Dedifferentiated amniotic fluid mesenchymal stem cell (primary cell): ENCODE measurements around the gene PPP5C.

Experiments used
- DNase-seq: peaks from one replicate; pipeline ENCODE4 v3.0.0-alpha.2; 2016; ENCODE audit errors: extremely low spot score

PPP5C gene

DNA sequence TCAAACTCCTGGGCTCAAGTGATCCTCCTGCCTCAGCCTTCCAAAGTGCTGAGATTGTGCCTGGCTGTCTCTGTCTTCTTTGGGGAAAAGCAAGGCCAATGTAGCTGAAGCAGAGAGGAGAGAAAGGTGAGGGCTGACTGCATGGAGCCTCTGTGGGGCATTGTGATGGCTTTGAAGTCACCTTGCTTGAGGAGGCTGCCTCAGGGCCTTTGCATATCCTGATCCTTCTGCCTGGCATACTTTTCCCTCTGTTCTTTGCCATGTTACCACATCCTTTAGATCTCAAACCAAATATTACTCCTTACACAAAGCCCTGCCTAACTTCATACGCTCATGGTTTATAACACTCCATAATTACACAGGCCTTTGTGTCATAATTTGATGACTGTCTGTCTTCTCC lies 9.4 kb upstream of the PPP5C start:
- no peak for DNase-seq

DNA sequence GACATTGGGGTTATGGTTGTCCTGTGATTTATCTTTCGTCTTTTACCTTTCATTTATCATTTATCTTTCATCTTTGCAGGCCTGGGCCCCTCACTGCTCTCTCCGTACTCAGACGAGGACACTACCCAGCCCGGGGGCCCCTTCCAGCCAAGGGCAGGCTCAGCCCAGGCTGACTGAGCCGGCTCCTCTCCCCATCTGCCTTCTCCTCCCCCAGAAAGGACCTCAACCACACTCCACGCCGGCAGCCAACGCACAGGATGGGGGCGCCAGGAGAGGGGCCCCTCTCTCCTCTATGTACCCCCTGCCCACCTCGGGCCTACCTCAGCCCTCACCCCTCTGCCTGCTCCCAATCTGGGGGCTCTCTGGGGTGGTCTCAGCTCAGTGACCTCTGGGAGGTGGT lies 7.4 kb upstream of the PPP5C start:
- DNase-seq, result no peak

DNA sequence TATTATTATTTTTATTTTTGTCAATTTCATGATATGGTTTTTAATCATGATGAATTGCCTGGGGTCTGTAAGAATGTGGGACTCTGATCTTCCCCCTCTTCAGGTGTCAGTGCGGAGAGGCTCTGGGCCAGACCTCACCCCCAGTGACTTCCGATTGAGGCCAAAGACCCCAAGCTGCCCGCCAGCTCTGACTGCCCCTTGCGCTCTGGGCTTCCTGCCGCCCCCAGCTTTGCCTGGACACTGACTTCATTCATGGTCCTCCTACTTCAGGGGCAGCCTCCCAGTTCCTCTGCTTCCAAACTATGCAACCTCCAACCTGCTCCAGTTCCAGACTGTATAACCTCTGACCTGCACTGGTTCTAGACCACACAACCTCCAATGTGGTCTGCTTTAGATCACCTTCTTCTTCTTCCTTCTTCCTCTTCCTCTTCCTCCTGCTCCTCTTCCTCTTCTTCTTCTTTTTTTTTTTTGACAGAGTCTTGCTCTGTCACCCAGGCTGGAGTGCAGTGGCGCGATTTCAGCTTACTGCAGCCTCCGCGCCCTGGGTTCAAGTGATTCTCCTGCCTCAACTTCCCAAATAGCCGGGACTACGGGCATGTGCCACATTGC lies 6.7 kb upstream of the PPP5C start:
- DNase-seq, result no peak

DNA sequence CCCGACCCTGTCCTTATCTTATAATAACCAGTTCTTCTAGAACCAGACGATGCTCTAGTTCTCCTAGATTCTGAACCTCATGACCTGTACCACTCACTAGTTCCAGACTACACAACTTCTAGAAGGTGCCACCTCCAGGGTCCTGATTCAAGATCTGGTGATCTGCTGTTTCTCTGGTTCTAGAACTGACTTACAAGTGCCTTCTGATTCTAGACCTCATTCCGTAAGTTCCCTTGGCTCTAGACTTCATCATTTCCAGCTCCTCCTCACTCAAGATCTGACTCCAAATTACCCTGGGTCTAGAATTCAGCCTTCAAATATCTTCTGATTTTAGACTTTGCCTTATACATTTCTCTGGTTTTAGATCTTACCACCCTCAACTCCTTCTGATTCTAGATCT lies 5.0 kb upstream of the PPP5C start:
- DNase-seq, result no peak

DNA sequence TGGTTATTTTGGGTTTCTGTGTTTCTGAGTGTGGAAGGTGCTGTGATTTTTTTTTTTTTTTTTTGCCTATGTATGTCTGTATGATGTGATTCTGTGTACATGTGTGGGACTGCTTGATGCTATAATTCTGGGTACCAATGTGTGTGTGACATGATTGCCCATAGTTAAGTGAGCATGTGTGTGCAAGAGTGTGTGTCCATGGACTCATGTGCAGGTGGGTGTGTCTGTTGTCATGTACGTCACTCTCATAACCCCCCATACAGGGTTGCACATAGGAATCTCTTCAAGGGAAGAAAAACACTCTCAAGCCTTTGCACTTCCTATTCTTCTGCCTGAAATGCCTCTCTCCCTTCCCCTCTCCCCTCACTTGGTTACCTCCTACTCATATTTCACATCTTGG lies 2.5 kb upstream of the PPP5C start:
- DNase-seq, result no peak

DNA sequence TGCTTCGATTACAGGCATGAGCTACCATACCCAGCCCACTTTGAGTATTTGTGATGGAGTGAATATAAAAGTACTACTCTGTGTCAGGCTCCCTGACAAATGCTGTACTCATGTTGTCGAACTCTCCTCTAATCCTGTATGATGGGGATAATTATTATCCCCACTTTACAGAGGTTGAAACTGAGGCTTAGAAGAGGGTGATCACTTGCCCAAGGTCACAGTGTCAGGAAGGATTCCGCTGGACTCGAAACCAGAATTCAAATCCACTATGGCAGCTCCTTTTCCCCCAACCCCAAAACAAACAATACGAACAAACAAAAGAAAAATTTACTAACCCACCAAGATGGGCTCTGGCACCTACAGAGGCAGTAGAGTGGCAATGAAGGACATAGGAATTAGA lies 1.7 kb upstream of the PPP5C start:
- no peak for DNase-seq

DNA sequence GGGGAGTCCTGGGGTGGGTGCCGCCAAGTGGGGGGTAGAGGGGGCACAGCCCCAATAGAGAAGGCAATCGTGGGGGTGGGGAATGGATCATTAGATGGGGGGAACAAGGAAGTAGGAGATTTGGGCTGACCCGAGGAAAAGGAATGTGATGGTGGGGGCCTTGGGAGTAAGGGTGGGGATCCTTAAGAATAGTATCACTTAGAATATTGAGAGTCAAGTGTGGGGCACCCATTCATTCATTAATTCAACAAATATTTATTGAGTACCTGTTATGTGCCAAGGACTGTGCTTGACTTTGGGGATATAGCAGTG lies 641 bp downstream of the PPP5C start:
- DNase-seq, result no peak

DNA sequence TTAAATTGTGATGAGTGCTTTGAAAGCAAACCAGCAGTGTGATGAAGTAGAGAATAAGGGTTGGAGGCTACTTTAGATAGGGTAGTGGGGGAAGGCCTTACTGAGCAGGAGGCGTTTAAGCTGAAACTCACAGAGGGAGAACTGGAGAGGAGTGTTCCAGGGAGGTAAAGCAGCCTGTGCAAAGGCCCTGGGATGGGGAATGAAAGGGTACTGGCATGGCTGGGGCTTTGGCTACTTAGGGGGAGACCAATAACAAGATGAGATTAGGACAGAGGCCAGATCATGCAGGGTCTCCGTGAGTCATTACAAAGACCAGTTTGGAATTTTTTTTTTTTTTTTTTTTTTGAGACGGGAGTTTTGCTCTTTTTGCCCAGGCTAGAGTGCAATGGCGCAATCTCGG lies 1.1 kb downstream of the PPP5C start:
- no peak for DNase-seq

DNA sequence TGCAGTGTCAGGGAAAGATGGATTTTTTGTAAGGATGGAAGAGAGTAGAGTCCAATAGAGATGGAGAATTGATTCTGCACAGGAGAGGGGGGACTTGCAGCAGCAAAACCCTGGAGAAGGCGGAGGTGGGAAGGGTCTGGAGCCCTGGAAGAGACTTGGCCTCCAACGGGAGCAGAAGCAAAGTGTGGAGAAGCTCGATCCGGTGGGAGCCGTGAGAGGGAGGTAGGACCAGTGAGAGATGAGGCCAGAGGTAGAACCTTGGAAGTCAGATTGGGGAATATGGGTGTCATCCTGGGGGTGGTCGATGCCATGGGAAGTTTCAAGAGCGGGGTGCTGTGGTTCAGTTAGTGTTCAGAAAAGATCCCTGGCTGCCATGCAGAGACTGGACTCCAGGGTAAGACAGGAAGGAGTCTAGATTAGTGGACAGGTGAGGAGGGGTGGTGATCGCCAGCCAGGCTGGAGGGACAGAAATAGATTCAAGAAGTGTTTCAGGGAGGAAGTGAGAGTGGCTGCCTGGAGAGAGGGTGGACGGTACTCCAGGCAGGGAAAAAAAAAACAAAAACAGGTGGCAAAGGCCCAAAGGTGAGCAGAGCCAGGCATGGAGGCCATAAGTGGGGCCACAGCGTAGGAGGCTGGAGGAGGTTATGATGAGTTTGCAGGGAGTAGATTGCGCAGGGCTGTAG lies 2.6 kb downstream of the PPP5C start:
- DNase-seq, result no peak

DNA sequence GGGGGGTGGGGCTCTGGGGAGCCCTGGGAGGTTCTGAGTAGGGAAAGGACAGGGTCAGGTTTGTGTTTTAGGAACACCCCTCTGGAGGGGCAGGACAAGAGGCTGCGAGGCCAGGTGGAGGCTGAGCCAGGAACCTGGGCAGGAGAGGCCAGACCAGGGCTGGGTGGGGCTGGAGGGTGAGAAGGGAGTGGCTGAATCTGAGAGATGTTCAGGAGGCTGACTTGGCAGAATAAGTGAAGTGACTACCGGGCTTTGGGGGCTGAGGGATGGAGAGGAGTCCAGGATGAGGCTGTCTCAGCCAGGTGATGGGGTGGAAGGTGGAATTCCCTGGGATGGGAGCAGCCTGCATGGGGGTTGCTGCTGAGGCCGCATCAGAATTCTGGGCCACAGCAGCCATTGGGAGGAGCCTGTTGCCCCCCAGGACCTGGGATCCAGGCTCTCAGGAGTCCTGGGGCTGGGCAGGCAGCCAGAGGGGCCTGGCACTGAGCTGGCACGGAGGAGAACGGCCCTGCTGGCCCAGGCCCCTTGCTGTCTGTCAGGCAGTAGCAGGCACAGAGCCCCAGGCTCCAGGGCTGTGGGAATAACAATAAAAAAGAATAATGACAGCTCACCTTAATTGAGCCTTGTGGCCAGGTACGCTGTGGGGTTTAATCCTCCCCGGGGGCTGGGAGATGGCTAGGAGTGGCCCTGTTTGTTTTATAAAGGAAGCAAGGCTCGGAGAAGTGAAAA lies 3.3 kb downstream of the PPP5C start:
- no peak for DNase-seq

DNA sequence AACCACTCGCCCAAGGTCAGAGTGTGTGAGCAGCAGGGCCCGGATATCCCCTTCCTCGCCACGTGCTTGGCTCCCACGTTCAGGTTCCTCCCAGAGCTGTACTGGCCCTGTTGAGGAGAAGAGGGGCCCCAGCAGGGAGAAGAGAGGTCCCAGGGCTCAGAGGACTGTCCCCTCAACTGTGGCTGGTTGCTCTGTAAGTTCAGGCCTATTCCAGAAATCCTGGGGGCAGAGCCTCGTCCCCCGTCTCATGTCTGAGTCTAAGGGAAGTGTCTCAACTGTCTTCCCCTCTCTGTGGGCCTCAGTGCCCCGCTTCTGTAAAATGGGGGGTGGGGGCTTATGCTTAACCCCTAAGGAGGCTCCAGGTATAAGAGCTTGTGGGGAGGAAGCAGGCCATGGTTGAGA lies 3.9 kb downstream of the PPP5C start:
- no peak for DNase-seq

DNA sequence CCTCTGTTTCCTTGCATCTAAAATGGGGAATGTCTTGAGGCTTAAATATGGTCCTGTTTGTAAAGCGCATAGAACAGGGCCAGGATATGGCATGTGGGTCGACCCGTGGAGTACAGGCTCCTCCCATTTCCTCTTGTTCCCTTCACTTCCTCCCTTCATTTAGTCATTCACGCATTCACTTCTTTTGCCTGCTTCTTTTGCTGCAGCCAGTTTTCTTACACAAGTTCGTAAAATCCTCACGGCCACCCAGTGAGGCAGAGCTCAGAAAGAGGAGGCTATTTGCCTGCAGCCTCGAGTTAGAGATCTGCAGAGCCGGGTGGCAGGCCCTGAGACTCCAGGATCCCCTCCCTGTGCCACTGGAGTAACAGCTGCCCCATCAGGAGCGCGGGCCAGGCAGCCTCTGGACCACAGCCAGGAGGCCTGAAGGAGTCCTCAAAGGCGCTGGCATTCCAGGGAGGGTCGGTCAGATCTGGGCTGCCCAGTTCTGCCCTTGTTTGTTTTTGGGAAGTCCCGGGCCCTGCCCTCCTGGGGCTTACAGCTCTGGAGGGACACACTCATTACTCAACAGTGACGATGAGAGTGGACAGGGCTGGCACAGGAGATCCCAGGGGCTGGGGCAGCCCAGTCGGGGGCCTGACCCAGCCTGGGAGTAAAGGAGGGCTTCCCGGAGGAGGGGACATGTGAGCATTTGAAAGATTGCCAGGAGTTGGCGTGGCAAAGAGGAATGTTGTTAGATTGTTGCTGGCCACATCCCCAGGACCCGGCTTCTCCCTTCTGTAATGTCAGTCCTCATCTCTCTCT lies 4.6 kb downstream of the PPP5C start:
- DNase-seq, result no peak

DNA sequence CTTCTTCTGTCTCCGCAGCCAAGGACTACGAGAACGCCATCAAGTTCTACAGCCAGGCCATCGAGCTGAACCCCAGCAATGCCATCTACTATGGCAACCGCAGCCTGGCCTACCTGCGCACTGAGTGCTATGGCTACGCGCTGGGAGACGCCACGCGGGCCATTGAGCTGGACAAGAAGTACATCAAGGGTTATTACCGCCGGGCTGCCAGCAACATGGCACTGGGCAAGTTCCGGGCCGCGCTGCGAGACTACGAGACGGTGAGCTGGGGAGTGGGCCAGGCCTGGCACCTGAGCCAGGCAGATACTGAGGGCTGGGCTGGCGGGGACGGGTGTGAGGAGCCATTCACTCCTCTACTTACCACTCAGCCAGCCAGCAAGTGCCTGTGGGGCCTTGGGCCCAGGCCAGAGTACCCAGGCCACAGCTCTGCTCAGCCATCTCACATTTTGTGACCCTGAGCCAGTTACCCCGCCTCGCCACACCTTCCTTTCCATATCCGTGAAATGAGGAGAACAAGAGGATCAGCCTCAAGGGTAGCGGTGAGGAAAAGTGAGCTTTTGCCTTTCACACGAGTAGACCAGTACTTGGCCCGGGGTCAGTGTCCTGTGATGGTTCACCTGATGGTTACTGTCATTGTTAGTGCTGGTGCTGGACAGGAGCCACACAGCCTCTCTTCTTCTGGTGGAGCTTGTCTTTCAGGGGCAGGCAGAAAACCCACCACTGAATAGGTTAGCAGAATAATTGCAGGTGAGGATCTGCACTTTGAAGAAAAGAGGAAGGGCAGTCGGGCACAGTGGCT lies 7.0 kb downstream of the PPP5C start:
- no peak for DNase-seq

DNA sequence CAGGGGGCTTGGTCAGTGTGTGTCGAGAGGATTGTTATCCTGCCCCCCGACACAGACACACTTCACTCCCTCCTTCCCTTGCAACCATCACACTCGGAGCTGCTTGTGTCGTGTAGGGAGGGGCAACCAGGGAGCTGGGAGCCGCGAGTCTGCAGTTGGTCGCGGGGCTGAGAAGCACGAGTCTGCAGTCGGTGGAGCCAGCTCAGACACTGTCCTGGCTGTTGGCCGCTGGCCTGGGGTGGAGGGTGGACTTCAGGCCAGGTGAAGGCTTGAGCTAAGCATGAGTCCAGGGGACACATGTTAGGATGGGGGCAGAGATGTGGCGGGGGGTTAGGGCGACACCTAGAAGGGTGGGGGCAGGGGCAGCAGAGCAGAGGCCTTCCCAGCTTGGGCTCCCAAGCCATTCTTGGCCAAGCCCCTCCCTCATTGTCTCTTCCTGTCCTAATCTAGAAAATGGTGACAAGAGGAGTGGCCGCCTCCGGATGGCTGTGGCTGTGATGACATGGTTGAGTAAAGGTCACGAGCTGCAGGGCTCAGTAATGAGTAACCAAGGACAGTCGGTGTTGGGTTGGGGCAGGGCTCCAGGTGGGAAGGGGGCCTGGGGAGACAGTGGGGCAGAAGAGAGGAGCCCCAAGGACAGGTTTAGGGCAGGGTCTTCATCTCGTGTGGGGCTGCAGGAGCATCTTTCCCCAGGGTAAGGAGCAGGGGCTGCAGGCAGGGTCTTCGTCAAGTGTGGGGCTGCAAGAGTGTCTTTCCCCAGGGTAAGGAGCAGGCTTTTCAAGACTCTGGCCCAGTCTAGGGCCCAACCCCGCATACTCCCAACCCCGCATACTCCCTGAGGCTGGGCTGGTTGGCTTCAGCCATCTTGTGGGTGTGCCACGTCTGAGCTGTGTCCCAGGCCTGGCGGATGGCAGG lies 8.6 kb downstream of the PPP5C start:
- DNase-seq, result no peak

DNA sequence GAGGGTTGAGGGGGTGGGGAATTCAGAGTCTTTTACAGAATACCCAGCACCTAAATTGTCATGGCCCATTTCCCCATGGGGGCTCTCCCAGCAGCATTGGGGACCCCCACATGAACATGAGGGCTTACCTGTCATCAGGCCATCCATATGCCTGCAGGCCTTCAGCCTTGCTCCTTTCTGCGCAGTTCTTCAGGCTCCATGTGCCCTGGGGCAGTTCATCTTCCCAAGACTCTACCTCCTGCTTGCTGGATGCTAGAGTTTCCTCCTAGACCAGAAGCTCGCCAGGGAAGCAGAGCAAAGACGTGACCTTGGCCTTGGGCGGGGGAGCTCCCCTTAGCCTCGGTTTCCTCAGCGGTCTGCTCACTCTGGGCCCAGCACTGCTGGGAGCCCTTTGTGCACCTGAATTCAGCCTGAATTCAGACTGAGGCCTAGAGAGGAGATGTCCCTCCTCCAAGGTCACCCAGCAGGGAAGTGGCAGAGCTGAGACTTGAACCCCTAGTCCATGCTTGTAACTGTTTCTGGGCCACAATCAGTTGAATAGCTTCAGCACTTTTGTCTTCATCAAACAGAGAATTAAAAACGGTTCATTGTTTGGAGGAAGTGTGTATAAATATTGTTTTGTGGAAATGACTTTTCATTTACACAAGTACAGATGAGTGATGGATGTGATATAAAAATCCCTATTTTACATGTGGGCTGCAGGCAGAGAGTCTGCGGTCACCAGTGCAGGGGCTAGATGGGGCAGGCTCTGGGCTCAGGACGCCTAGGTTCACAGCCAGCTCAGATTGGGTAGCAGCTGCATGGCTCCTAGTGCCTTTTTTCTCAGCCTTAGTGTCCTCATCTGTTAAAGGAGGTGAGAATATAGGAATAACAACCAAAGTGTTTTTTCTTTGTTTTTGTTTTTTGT lies 9.5 kb downstream of the PPP5C start:
- DNase-seq, result no peak

DNA sequence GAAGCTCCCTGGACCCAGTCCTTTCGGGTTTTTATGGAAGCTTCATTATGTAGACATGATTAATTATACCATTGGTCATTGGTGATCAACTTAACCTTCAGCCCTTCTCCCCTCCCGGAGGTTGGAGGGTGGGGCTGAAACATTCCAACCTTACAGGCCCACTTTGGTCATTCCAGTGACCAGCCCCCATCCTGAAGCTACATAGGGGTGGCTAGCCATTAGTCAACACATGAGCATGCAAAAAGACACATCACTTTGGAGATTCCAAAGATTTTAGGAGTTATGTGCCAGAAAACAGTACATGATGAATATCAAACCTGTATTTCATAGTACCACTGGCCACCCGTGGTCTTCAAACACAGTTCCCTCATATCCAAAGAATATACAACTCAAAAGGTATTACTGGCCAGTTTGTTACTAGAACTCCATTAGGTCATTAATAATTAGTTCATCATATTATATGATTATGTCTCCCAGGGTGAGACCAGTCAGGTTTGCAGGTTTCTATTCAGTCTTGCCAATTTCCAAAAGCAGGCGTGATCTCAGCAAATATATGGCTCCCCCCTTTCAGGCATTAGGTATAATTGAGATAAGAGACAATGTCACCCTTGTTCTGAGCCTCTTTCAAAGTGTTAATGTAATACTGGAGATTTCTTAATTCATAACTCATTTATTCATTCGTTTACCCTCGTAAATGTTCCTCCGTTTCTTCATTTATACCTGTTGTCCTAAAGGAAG lies 11.1 kb downstream of the PPP5C start:
- DNase-seq, result no peak

DNA sequence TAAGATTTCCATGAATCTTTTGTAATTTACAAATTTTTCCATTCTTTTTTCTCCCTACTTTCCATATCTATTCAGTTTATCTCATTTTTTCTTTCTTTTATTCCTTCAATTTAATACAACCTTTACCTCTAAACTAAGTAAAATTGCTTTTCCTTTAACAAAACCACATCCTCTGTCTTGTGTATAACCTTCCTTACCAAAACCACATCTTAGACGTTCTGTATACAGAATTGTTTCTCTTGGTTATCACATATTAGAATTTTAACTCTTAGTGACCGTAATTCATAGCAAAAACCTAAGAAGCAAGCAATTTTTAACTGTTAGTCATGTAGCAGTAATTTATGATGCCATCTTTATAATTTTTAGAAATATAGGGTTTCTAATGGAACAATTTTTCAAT lies 15.0 kb downstream of the PPP5C start:
- DNase-seq, result no peak

DNA sequence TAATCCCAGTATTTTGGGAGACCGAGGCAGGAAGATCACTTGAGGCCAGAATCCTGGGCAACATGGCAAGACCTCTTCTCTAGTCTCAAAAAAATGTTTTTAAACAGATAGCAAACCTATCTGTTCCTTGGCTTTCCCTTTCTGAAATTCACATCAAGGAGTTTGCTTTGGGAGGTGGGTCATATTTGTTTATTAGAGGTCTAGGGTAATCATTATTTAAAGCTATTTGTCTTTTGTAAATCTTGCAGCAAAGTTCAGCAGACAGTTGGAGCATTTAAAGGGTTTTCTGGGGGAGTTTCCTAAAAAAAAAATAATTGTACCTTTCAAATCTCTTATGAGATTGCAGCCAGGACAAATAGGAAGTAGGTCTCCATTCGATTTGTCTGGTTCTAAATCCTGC lies 17.5 kb downstream of the PPP5C start:
- DNase-seq, result no peak

DNA sequence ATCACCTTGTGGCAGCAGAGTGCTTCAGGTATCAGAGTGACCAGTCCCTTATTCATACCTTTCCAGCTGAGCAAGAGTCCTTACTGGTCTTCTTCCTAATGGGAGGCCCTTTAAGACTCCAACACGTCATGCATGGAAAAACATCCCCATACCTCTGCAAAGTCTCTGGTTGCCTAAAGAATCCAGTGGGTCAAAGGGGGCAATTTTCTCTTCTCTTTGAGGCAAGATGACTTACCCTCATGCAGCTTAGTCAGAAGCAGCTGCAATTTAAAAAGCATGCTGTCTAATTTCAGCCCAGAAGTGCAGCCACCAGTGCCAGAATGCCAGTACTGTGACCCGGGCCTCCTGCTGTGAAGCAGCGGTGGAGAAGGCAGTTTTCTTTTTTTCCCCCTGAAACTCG lies 18.7 kb downstream of the PPP5C start:
- no peak for DNase-seq
